GM21367 (cell line): ENCODE results near the gene HIF3A.
"Not testable (repeated sequence)": the region's sequence is repeated elsewhere in the genome, so short reads cannot be mapped to it uniquely, and the experiment has no call there.

Experiments used
- ATAC-seq: cut with Tn5 transposase; IDR thresholded peaks from one replicate; pipeline ENCODE4 v1.9.1; 2021; ENCODE audit not compliant: unreplicated experiment

HIF3A gene

GRCh38 chr19:46355234-46356148, 58.6 kb downstream of the HIF3A start:
- ATAC-seq = no peak

- no peak for ATAC-seq
Observed at GRCh38 chr19:46356149-46357055, 59.6 kb downstream of the HIF3A start.

DNA sequence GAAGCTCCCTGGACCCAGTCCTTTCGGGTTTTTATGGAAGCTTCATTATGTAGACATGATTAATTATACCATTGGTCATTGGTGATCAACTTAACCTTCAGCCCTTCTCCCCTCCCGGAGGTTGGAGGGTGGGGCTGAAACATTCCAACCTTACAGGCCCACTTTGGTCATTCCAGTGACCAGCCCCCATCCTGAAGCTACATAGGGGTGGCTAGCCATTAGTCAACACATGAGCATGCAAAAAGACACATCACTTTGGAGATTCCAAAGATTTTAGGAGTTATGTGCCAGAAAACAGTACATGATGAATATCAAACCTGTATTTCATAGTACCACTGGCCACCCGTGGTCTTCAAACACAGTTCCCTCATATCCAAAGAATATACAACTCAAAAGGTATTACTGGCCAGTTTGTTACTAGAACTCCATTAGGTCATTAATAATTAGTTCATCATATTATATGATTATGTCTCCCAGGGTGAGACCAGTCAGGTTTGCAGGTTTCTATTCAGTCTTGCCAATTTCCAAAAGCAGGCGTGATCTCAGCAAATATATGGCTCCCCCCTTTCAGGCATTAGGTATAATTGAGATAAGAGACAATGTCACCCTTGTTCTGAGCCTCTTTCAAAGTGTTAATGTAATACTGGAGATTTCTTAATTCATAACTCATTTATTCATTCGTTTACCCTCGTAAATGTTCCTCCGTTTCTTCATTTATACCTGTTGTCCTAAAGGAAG, 61.2 kb downstream of the HIF3A start:
- ATAC-seq = no peak

- ATAC-seq = no peak
Observed at GRCh38 chr19:46361915-46362314, 65.1 kb downstream of the HIF3A start.

DNA sequence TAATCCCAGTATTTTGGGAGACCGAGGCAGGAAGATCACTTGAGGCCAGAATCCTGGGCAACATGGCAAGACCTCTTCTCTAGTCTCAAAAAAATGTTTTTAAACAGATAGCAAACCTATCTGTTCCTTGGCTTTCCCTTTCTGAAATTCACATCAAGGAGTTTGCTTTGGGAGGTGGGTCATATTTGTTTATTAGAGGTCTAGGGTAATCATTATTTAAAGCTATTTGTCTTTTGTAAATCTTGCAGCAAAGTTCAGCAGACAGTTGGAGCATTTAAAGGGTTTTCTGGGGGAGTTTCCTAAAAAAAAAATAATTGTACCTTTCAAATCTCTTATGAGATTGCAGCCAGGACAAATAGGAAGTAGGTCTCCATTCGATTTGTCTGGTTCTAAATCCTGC, 67.5 kb downstream of the HIF3A start:
- ATAC-seq = no peak

DNA sequence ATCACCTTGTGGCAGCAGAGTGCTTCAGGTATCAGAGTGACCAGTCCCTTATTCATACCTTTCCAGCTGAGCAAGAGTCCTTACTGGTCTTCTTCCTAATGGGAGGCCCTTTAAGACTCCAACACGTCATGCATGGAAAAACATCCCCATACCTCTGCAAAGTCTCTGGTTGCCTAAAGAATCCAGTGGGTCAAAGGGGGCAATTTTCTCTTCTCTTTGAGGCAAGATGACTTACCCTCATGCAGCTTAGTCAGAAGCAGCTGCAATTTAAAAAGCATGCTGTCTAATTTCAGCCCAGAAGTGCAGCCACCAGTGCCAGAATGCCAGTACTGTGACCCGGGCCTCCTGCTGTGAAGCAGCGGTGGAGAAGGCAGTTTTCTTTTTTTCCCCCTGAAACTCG, 68.7 kb downstream of the HIF3A start:
- no peak for ATAC-seq

- no peak for ATAC-seq
Observed at GRCh38 chr19:46366620-46367292, 69.9 kb downstream of the HIF3A start.

GRCh38 chr19:46367426-46367825, 70.6 kb downstream of the HIF3A start:
- ATAC-seq = no peak

GRCh38 chr19:46368116-46368515, 71.3 kb downstream of the HIF3A start:
- ATAC-seq = no peak

- ATAC-seq = no peak
Observed at GRCh38 chr19:46369817-46370216, 73.0 kb downstream of the HIF3A start.

DNA sequence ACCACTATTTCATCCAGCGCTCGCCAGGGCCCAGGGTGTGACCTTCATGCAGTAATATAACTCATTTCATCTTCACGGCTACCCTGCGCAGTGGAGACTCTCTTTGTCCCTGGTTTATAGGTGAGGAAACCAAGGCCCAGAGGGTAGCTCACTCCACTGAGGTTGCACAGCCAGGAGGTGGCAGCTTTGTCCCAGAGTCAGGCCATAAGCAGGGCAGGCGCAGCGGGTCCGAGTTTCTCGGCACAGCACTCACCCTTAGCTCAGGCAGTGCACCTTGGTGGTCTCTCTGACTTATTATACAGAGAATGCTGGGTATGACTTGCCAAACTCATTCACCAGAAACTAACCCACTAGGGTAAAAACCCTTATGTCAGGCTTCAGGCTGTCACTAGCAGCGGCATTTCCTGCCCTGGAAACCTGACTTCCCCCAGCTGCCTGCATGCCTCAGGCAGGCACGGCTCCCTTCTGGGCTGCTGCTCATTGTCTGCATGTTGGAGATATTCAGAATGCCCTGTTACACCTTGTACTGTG, 74.6 kb downstream of the HIF3A start:
- ATAC-seq = no peak

- no peak for ATAC-seq
Observed at GRCh38 chr19:46372901-46373490, 76.2 kb downstream of the HIF3A start.

DNA sequence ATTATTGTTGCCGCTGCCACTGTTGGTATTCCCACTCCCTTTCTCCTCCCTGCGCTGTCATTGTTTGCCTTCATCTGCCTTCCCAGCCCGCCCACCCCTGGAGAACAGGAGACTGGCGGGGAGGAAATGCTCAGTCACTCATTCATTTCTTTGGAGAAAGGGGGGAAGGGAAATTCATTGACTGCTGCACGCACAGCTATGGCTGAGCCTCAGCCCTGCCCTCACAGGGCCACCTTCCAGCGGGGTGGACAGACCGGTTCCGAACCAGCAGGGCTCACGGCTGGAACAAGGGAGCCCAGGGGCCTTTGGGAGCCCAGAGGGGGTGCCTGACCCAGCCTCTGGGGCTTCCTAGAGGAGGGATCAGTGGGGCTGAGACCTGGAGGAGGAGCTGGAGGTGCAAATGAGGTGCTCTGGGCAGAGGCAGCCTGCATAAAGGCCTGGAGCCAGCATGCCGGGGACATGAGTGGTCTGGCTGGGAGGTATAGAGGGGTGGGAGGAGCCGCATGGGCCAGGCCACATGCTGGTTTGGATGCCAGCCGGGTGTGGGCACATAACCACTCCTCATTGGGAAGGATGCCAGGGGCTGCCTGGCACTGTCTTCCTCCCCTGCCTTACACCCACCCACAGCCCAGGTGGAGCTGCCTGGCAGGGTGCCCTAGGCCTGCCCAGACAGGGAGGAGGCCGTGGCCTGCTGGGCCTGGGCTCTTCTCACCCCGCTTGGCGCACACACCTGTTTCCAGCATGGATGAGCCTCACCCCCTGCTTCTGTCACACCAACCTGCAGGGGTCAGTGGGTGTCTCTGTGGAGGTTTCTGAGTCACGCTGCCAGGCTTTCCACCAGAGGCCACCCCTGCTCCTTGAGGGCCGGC, 76.9 kb downstream of the HIF3A start:
- no peak for ATAC-seq

DNA sequence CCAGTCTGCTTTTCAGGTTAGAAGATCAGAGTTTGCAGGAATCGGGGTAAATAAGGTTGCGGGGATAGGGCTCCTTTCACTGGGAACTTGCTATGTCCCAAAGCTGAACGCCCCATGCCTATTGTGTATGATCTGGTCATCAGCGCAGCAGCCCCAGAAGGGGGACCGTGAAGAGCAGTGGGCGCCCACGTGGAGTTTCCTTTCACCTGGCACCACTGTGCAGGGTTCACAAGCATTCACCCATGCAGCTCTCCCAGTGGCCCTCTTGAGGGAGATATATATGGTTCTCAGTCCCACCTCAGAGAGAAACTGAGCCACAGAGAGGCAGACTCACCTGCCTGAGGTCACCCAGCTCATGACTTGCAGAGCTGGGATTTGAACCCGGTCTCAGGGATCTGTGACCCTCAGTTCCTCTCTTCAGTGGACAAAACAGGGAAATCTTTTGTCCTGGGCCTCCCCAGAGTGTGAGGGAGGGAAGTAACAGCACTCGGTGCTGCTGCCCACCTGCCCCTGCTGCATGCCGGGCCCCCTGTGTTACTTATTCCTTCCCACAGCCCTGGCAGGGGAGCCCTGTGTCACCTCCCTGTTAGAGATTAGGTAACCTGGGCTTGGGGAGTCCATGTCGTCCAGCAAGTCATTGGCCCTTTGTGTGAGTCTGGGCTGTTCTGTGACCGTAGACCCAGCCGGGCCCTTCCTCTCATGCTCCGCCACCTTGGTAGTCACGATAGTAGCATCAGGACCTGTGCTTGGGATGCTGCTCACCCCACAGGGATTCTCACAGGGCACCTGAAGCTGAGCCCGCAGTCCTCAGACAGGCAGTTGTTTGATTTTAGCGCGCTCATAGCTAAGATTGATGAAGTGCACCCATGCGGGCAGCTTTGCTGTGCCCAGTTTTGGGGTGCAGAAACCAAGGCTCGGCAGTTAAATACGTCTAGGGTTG, 78.0 kb downstream of the HIF3A start:
- ATAC-seq = no peak

- not testable (repeated sequence) for ATAC-seq
Observed at GRCh38 chr19:46375476-46376067, 78.7 kb downstream of the HIF3A start.

GRCh38 chr19:46376241-46377153, 79.7 kb downstream of the HIF3A start:
- ATAC-seq = no peak
